GM21576 (cell line): ENCODE results near the gene PIK3CB.
"Not testable (repeated sequence)": the region's sequence is repeated elsewhere in the genome, so short reads cannot be mapped to it uniquely, and the experiment has no call there.

Experiments used
- ATAC-seq: cut with Tn5 transposase; IDR thresholded peaks from one replicate; pipeline ENCODE4 v1.9.1; 2021; ENCODE audit warnings: mild to moderate bottlenecking, moderate library complexity; ENCODE audit not compliant: unreplicated experiment

Gene PIK3CB

DNA sequence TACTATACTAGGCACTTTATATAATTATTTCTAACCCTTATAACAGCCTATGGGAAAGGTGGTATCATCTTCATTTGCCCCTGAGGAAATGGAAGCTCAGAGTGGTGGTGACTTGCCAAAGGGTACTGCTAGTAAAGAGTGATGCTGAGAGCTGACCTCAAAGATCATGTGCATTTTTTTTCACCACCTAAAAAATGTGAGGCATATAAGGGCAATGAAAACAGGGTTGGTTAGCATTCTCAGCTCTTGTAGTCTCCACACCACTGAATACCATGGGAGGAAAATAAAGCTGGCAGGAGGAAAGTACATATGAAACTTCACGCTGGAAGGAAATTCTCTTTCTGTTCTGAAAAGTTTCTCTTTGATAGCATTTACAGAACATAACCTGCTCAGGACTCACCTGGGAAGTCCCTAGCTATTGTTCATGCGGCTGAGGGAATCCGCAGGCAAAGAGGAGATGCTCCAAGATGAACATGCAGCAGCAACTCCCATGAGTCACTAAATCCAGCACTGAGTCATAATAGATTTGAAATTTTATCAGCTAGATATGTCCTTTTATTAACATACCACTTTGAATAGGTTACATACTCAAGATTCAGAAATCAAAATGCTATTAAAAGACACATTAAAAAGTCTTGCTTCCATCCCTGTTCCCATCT lies 208.9 kb downstream of the PIK3CB start:
- ATAC-seq: no peak

DNA sequence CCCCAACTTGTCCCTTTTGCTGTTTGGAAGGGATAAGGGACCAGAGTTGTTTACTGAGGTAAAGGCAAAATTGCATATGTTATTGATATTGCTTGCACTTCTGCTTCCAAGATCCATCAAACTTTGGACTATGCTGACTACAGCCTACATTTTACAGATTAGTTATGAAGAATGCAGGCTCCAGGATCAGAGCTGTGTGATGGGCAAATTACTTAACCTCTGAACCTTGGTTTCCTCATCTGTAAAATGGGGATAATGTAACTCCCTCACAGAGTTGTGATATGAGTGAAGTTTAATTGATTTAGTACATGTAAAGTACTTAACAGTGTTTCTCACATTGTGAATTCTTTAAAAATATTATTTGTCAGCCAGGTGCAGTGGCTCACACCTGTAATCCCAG lies 210.2 kb downstream of the PIK3CB start:
- no peak for ATAC-seq

GRCh38 chr3:138620431-138620830 lies 214.3 kb downstream of the PIK3CB start:
- ATAC-seq: no peak

- no peak for ATAC-seq
These were observed 219.3 kb downstream of the PIK3CB start for GRCh38 chr3:138615462-138615861.

DNA sequence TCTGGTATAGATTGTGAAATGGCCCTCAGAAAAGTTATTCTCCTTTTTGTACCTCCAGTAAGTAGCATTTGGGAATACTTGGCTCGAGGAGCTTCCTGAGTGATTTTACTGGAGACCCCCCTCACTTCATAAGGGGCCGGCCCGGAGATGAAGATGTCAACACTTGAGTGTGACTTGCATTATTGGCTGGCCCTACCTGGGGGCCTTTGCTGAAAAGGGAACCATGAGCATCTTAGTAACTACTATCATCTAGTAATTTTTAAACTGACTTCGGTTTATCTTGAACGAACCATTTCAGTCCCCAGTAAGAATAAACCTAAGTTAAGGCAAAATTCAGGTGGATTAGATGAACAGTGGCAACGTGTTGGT lies 224.8 kb downstream of the PIK3CB start:
- ATAC-seq: no peak

DNA sequence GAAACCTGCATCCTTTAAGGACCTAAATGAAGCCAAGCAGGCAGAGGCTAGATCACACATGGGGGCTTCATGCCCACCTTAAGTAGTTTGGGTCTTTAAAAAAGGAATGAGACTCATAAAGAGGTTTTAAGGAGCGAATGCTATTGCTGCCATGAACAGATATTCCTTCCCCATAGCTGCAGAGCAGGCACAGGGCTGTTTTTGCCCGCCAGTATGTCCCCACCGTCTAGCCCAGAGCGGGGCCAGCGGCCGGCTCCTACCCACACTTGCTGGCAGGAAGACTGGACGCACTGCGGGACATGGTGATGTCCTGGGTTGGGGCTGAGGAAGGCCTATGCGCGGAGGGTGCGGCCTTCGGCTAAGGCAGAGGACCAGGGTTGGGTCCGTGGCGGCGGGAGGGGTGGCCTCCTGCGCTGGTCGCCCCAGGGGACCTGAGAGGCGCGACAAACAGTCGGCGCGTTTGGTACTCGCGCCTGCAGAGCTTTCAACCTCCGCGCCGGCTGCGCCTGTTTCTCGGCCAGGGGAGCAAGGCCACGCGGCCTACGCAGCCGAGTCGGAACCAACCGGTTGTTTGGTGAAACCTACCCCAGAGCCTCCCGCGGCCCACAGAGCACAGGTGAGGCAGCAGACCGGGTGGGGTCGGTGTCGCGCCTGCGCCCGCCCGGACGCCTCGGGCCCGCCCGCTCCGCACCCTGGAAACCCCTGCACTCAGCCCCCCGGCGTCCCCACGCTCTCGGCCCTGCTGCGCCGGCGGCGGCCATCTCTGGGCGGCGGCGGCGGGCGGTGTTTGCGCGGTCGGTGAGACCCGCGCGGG lies 226.2 kb downstream of the PIK3CB start, which contains the start of gene FAIM:
Gene FAIM, plus strand, starts transcription at position 450 of the 814 bp plus-strand sequence. CDS start 10,956 bp downstream, outside the sequence.
- peak; percentile 68 for ATAC-seq

DNA sequence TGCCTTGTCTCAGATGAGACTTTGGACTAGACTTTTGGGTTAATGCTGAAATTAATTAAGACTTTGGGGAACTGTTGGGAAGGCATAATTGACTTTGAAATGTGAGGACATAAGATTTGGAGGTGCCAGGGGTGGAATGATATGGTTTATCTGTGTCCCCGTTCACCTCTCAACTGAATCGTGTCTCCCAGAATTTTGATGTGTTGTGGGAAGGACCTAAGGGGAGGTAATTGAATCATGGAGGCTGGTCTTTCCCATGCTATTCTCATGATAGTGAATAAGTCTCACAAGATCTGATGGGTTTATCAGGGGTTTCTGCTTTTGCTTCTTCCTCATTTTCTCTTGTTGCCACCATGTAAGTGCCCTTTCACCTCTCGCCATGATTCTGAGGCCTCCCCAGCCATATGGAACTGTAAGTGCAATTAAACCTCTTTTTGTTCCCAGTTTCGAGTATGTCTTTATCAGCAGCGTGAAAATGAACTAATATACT lies 230.6 kb downstream of the PIK3CB start:
- ATAC-seq: not testable (repeated sequence)
